Suprapubic skin (tissue), 4 donors: ENCODE measurements around the gene GPSM1. TPM values are rescaled to one million over a fixed set of nuclear protein-coding genes. Genes with fewer than 3 reads are reported as not detected.
"Not testable (repeated sequence)": the region's sequence is repeated elsewhere in the genome, so short reads cannot be mapped to it uniquely, and the experiment has no call there.

Experiments used
- DNase-seq, 2 donors: peaks; one replicate each; pipeline ENCODE4 v3.0.0-alpha.2; 2019; ENCODE audit warnings: low spot score in 2 of 2
- H3K27ac ChIP-seq: fragments of 200-600 bp; sonication (generic); one replicate; pipeline ENCODE4 v1.5.1; 2019
- H3K27me3 ChIP-seq: fragments of 200-600 bp; sonication (generic); one replicate; pipeline ENCODE4 v1.5.1; 2019
- H3K36me3 ChIP-seq: fragments of 200-600 bp; sonication (generic); one replicate; pipeline ENCODE4 v1.5.1; 2019
- H3K4me1 ChIP-seq: fragments of 200-600 bp; sonication (generic); one replicate; pipeline ENCODE4 v1.5.1; 2019
- H3K4me3 ChIP-seq: fragments of 200-600 bp; sonication (generic); one replicate; pipeline ENCODE4 v1.5.1; 2019; ENCODE audit warnings: mild to moderate bottlenecking
- H3K9me3 ChIP-seq: fragments of 200-600 bp; sonication (generic); one replicate; pipeline ENCODE4 v1.5.1; 2019
- CTCF ChIP-seq, 2 donors: fragments of 200-600 bp in 1 of 2; fragments of 450-650 bp in 1 of 2; sonication (generic) in 1 of 2; IDR thresholded peaks; one replicate each; pipeline ENCODE4 v1.5.1; 2016 to 2019; ENCODE audit warnings: antibody characterized with exemption in 2 of 2, mild to moderate bottlenecking in 1 of 2, moderate library complexity in 1 of 2
- EP300 ChIP-seq: sonication (generic); formaldehyde crosslinking; IDR thresholded peaks from one replicate; pipeline ENCODE4 v1.6.1; 2017; ENCODE audit warnings: antibody characterized with exemption
- POLR2A ChIP-seq, 2 donors: fragments of 450-650 bp; IDR thresholded peaks; one replicate each; pipeline ENCODE4 v1.6.1; 2017; ENCODE audit warnings: antibody characterized with exemption in 2 of 2, mild to moderate bottlenecking in 2 of 2, moderate library complexity in 2 of 2
- POLR2AphosphoS5 ChIP-seq, 3 donors: sonication (generic); formaldehyde crosslinking; IDR thresholded peaks; one replicate each; pipeline ENCODE4 v1.6.1; 2017; ENCODE audit warnings: antibody characterized with exemption in 3 of 3
- WGBS: methylation state at CpG from one replicate; pipeline ENCODE4 v1.1.5; 2018; 5-methylcytosine and 5-hydroxymethylcytosine counted together
- total RNA-seq, 4 donors: library from RNA; depleted of rRNA; stranded (reverse); fragments of >200 nt; gene quantifications; one replicate each; pipeline ENCODE4 v1.1.0, GENCODE V29; 2016

Gene GPSM1
- total RNA-seq, 4 donors from 2014 or later = 11.5 to 14.6 (median 13.7) TPM

GRCh38 chr9:136316896-136317676 lies 10.3 kb upstream of the GPSM1 start:
- DNase-seq = no peak
- H3K27me3 ChIP-seq = no peaks in the 10 kb centered on the region
- H3K27ac ChIP-seq = no peak overlapping the region
- TF ChIP-seq CTCF (IDR thresholded peaks at IDR 0.05) = no peak
- TF ChIP-seq POLR2A (IDR thresholded peaks at IDR 0.05) = no peak
- no peak for TF ChIP-seq POLR2AphosphoS5 (IDR thresholded peaks at IDR 0.05)
- TF ChIP-seq EP300 = no peak
- no peak overlapping the region for H3K4me3 ChIP-seq
- WGBS = 88% methylated on average over 5 of the region's 13 CpGs
- H3K36me3 ChIP-seq = no peaks in the 10 kb centered on the region
- no peaks in the 10 kb centered on the region for H3K4me1 ChIP-seq
- H3K9me3 ChIP-seq = peaks cover 6% of the 10 kb centered on the region

- peaks cover under 1% of the 10 kb centered on the region for H3K4me1 ChIP-seq
- no peaks in the 10 kb centered on the region for H3K36me3 ChIP-seq
- DNase-seq = no peak
- H3K4me3 ChIP-seq = no peak overlapping the region
- peaks cover 6% of the 10 kb centered on the region for H3K9me3 ChIP-seq
- H3K27ac ChIP-seq = no peak overlapping the region
- H3K27me3 ChIP-seq = no peaks in the 10 kb centered on the region
- no peak for TF ChIP-seq POLR2A (IDR thresholded peaks at IDR 0.05)
- no peak for TF ChIP-seq CTCF (IDR thresholded peaks at IDR 0.05)
- no peak for TF ChIP-seq EP300
- no peak for TF ChIP-seq POLR2AphosphoS5 (IDR thresholded peaks at IDR 0.05)
- WGBS = 85% methylated on average over 7 of the region's 16 CpGs
Measured at GRCh38 chr9:136317695-136318094, 9.6 kb upstream of the GPSM1 start.

GRCh38 chr9:136318111-136318775 lies 9.1 kb upstream of the GPSM1 start:
- Histone ChIP-seq H3K36me3 (no peaks in the 10 kb centered on the region), H3K27me3 (no peaks in the 10 kb centered on the region), H3K27ac (no peak overlapping the region), H3K4me3 (no peak overlapping the region), H3K4me1 (peaks cover 6% of the 10 kb centered on the region), H3K9me3 (peaks cover 6% of the 10 kb centered on the region)
- TF ChIP-seq CTCF (IDR thresholded peaks at IDR 0.05) (no peak), POLR2AphosphoS5 (IDR thresholded peaks at IDR 0.05) (no peak), POLR2A (IDR thresholded peaks at IDR 0.05) (no peak), EP300 (no peak)
- WGBS = 82% methylated on average over 14 of the region's 21 CpGs
- no peak for DNase-seq

- WGBS = 74% methylated on average over 11 of the region's 16 CpGs
- H3K36me3 ChIP-seq = no peaks in the 10 kb centered on the region
- DNase-seq = no peak
- TF ChIP-seq CTCF (IDR thresholded peaks at IDR 0.05) (no peak), POLR2AphosphoS5 (IDR thresholded peaks at IDR 0.05) (no peak), POLR2A (IDR thresholded peaks at IDR 0.05) (no peak), EP300 (no peak)
- no peak overlapping the region for H3K4me3 ChIP-seq
- H3K4me1 ChIP-seq = peaks cover 12% of the 10 kb centered on the region
- H3K27me3 ChIP-seq = no peaks in the 10 kb centered on the region
- H3K9me3 ChIP-seq = peaks cover 6% of the 10 kb centered on the region
- H3K27ac ChIP-seq = no peak overlapping the region
Measured at GRCh38 chr9:136318776-136319241, 8.5 kb upstream of the GPSM1 start.

- peaks cover 14% of the 10 kb centered on the region for H3K4me1 ChIP-seq
- H3K9me3 ChIP-seq, H3K27ac ChIP-seq, H3K4me3 ChIP-seq, DNase-seq, H3K27me3 ChIP-seq, H3K36me3 ChIP-seq: not testable (repeated sequence)
- WGBS = 94% methylated on average over 14 of the region's 14 CpGs
Measured at GRCh38 chr9:136319244-136319643, 8.1 kb upstream of the GPSM1 start.

GRCh38 chr9:136319955-136320354 lies 7.4 kb upstream of the GPSM1 start:
- not testable (repeated sequence) for DNase-seq, H3K36me3 ChIP-seq, H3K27me3 ChIP-seq, H3K9me3 ChIP-seq, H3K4me3 ChIP-seq, H3K27ac ChIP-seq
- WGBS = 92% methylated on average over 3 of the region's 3 CpGs
- H3K4me1 ChIP-seq = peaks cover 14% of the 10 kb centered on the region

- peaks cover 17% of the 10 kb centered on the region for H3K4me1 ChIP-seq
- not testable (repeated sequence) for H3K4me3 ChIP-seq, H3K9me3 ChIP-seq, DNase-seq, H3K27ac ChIP-seq, H3K36me3 ChIP-seq, H3K27me3 ChIP-seq
Measured at GRCh38 chr9:136320972-136321371, 6.4 kb upstream of the GPSM1 start.
